NCI-H345 treated with DMSO at 0.1 percent for 48 hours (cell line): ENCODE measurements around the gene APBA2.
"Not testable (repeated sequence)": the region's sequence is repeated elsewhere in the genome, so short reads cannot be mapped to it uniquely, and the experiment has no call there.

Experiments used
- DNase-seq: peaks from one replicate; lab custom pipeline; 2025; ENCODE audit not compliant: unreplicated experiment; lab: John Stamatoyannopoulos, UW

Gene APBA2

DNA sequence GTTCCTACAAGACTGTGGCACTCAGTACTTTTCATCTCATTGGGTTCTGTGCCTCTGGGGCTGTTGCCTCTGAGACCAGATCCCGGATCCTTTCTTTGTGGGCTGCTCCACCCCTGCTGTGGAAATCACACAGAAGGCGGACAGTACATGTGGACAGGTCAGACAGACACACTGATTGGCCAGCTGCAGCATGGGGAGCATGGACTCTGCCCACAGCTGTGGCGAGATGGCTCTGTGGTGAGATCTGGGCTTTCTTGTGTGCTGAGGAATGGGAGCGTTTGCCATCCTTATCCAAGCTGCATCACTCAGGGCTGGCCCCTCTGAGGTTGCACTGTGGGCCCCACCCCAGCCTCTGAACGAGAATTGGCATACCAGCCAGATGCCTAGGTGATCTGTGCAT lies 147.0 kb downstream of the APBA2 start:
- DNase-seq, result no peak

DNA sequence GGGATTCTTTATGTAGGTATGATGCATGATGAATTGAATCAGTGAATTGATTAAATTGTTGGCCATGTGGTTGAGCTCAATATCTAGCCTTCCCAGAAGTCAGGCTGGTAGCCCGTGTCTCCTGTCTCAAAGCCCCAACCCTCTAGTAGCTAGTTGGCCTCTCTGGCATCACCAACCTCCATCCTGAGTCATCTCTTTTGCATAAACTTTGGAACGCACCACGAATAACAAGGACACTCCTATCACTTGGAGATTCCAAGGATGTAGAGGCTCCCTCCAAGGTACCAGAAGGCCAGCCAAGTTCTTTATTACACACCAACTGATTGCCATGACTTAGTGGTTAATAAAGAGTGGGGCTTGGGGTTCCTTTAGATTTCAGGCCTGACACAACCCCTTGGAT lies 148.4 kb downstream of the APBA2 start:
- DNase-seq, result no peak

DNA sequence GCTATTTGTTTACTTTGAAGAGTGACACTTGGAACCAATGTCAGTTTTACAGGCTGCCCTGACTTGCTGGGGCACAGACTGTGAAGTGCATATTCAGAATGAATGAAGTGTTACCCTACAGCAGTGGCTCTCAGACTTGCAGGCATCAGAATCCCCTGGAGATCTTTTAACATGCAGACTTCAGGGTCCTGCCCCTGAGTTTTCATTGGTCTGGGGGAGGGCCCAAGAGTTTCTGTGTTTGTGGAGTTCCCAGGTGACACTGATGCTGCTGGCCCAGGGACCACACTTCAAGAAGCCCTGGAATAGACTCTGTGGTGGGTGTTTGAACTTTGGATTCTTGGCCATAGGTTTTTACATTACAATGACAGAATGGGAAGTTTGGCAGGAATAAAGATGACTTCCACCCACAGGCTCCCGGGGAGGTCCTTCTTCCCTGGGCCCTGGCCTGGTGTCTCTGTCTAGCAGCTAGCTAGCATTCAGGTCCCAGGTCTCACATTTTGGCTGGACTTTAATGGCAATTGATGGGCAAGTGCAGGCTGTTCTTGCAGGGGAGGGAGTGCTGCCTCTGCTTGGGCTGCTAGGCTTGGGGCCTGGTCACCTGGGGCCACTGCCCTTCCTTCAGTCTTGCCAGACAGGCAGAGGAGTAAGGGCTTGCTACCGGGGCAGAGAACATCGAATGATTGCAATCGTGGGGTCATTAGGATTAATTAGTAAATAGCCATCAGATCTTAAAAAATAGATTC lies 149.0 kb downstream of the APBA2 start:
- no peak for DNase-seq

DNA sequence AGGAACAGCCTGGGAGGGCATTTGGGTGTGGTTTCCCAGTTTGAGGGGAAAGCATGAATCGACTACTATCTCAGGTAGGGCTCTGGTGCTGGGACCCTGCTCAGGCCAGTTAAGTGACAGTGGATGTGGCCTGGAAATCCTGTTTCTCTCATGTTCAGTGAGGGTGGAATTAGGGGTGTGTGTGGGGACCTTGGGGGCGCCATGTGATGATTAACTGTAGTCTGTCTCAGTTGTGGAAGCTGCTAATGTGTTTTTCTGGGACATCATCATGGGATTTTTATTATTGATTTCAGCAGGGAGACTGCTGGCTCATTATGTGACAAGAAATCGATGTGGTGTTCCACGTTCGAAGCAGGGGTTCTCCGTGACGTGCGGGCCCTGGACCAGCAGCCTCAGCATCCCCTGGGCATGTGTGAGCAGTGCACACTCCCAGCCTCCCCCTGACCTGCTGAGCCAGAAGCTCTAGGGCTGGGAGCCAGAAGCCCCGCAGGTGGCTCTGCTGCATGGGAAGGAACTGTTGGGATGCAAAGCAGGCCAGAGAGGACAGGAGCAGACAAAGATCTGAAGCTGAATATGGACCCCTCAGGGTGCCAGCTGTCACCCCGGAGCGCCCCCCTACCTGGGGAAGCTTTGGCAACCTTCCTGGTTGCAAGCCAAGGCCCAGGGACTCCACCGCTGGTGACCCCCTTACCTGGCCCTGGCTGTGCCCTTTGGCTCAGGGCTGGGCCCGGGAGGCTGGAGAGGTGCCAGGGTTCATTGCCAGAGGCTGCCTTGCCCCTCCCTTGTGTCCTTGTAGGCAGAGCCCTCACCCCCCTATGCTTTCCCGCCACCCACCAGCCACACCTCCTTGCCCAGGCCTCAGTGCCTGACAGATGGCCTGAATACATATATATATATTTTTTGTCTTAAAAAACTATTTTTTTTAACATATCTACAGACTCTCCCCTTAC lies 149.8 kb downstream of the APBA2 start:
- peak; percentile 39 for DNase-seq

DNA sequence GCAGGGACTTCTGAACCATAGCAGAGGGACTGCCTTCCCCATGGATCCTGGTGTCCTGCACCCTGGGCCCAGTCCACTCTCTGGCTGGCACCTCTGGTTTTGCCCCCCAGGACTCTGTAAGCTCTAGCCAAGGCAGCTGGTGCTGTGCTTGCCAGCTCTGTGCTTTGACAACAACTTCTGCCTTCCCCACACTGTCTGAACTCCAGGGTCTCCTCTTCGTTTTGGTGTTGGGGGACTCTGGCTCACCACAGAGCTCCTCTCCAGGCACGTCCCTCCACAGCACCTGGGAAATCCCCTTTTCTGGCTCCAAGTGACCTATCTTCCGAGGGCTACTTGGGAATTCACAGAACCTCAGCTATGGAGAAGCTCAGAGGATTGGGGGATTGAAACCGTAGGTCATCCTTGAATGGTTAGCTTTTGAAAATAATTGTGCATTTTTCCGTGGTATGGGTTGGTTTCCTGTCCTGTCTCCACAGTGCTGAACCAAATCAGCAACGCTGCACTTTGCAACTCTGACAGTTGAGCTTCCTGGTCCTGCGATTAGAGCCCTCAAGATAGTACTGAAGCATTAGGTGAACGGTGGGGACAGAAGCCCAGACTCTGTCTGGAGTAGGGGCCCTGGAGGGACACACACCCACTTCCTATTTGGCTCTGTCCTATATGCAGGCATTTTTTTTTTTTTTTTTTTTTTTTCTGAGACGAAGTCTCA lies 152.4 kb downstream of the APBA2 start:
- DNase-seq, result no peak

DNA sequence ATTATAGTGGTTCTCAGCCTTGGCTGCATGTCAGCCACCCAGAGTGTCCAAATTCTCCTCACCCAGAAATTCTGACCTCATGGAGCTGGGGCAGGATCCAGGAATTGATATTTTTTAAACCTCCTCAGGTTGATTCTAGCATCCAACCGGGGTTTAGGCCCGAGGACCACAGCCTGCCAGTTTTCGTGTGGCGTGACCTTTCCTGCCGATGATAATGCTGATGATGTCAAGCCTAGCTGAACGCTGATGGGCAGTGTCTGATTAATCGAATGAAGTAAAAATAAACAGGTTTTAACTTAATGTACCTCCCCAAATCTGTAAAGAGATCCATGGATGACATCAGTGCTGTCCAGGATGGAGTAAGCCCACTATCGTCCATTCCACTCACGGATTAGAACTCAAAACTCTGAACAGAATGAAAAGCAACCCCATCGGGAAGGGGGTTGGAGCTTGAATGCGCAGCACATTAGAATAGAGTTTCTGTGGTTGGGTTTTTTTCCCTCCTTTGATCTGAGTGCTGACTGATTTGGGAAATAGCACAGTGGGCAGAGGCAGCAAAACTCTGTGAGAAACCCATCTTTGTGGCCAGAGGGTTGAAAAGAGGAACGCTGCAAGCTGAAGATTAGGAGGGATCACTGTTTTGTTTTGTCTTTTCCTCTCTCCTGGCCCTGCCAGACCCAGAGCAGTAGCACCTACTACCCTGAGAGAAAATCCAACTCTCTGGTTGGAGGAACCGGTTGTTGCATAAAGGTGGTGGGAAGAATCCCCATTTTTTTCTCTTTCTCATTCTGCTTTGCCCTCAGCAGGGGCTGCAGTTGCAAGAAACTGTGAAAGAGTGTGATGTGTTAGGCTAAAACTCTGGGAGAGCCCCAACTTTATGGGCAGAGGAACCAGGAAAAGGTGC lies 153.9 kb downstream of the APBA2 start:
- DNase-seq, result no peak

DNA sequence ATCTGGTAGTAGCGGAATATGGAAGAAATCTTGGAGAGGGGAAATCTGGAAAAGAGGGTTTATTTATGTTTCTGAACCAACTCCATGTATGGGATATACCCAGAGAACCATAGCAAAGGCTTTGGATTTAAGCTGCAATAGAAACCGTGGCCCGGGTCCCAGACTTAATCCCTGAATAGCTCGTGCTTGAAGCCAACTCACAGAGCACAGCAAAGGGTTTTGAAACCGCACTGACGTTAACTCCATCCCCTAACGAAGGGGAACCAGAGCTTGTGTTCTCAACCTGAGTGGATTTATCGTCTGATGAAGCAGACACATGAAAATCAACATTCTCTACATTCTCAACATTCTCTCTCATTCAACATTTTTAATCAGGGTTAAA lies 154.6 kb downstream of the APBA2 start:
- no peak for DNase-seq

DNA sequence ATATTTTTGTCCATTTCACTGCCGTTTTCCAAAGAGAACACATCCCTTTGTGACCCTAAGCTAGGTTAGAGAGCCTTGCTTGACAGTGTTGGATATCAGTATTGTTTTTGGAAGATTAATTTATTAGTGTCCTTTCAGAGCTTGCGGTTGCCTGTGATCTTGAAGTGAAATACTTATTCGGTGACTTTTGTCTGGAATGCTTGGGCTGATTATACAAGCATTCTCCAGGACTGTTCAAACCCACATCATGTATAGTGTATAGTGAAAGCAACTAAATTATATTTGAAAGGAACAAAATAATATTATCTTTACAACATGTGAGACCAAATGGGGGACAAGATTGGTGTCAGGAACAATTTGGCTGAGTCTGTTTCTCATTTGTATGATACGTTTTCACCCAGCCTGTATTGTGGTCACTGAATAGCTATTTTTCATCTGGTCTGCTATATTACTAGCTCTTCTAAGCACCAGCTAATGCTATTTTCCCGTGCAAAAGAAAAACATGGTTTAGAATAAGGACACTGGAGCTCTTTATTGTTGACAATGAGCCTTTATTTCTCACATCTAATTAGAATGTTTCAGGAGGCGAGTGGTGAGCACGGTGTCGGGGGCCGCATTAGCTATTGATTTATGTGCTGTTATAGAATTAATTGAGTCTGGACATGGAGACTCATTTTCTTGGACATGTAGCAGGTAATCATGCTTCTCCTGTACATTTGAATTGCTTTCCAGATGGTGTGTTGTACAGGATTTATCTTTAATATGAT lies 158.1 kb downstream of the APBA2 start:
- DNase-seq, result no peak

DNA sequence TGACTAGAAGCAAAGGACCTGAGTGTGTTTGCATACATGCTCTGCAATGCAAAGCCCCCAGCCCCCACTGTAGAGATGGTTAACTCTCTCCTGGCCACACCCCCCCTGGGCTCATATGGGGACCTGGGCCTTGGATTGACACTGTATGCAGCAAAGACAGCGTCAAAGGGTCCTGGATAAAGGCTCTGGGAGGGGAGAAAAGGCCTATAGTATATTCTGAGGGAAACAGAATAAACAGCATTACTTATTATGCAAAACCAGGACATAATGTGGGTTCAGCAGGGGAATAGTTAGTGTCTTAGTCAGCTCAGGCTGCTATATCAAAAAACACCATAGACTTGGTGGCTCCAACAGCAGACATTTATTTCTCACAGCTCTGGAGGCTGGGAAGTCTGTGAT lies 158.7 kb downstream of the APBA2 start:
- no peak for DNase-seq

DNA sequence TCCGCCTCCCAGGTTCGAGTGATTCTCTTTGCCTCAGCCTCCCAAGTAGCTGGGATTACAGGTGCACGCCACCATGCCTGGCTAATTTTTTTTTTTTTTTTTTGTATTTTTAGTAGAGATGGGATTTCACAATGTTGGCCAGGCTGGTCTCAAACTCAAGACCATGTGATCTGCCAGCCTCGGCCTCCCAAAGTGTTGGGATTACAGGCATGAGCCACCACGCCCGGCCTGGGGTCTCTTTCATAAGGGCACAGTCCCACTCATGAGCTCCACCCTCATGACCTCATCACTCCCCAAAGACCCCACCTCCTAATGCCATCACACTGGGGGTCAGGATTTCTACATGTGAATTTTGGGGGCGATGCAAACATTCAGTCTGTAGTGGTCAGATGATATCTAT lies 159.4 kb downstream of the APBA2 start:
- DNase-seq, result not testable (repeated sequence)

DNA sequence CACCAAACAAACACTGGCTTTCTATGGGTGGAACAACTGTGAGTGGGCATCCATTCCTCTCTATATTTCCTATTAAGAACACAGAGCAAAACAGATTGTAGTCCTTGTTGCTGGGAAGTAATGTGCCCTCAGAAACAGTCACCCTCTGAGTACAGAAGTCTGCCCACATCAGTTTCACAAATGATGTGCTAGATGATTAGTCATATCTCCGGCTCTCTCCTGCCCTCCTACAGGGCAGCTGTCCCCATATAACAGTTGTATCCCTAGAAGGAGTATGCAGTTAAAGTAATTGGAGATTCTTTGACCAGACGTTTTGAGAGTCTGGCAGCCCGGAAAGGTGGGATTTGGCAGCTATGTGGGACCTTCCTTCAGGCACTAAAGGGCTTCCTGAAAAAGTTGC lies 159.9 kb downstream of the APBA2 start:
- no peak for DNase-seq

DNA sequence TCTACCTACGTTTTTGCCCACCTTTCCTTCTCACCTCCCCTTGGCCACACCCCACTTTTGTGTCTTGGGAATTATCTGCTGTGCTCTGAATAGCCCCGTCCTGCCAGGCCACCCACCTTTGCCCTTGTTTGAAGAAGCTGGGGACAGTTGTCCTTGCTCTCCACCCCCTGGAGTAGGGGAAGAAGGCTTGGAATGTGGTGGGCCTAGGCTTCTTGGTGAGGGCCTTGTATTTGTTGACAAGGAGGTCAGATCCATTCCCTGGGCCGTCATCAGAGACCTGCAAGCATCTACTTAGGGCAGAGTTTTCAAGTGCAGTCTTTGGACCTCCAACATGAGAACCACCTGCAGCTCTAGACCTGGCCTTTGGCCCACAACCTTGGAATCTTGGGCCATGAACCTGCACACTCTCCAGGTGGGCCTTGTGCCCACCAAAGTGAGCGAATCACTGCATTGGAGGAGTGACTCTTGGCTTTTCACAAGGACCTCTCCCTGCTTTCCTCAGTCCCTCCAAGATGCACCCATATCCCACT lies 160.6 kb downstream of the APBA2 start:
- DNase-seq, result no peak

DNA sequence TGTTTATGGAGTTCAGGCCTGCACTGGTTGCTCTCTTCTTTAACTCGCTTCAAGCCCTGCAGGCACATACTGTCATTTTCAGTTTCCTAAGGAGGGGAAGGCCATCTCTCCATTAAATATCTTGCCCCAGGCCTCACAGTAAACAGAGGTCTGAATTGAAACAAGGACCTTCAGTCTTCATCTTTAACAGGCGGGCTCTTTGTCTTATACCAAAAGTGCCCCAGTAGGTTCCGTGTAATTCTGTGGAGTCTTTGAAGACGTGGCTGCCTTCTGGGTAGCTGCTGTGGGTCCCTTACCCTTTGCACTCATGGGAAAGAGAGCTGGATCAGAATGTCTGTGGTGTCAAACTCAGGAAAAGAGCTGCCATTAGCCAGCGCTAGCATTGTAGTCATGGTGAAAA lies 161.2 kb downstream of the APBA2 start:
- DNase-seq, result no peak

DNA sequence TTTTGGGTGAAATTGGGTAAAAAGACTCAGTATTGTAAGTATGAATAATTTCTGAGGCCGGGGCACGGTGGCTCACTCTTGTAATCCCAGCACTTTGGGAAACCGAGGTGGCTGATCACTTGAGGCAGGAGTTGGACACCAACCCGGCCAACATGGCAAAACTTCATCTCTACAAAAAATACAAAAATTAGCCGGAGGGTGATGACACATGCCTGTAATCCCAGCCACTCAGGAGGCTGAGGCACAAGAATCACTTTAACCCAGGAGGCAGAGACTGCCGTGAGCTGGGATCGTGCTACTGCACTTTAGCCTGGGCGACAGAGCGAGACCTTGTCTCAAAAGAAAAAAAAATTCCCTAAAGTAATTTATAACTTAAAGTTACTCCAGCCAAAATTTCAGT lies 162.2 kb downstream of the APBA2 start:
- DNase-seq, result no peak

DNA sequence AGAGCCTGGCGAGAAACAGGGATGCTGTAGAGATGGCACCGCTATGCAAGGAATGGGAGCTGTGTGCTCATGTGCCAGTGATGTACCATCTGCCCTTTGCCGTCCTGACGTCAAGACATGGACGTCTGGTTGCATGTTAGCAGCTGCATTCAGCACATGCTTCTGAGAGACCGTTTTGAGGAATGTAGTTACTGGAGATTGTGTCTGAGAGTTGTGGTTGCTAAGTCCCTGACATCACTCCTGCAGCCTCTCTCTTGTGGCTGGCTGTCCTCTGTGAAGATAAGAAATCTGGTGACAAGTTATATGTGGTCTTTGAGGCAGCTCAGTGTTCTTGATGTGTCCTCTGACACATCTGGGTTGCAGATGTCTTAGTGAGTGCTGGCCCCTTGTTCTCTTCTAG lies 165.1 kb downstream of the APBA2 start:
- no peak for DNase-seq

DNA sequence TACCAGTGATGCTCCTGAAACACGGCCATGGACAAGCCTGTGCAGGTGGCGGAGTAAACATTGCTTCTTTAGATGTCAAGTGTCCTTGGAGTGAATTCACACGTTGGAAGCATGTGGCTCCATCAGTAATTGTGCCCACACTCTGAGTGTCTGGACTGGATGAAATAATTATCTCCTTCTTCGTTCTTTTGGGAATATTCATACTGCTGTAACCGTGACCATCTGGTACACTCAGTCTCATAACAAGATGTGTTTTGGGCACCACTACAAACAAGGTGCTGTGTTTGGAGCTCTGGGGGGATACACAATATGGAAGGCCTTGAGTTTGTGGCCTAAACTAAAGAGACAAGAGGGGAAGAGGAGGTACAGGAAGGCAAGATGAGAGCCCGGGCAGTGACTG lies 165.6 kb downstream of the APBA2 start:
- DNase-seq, result no peak

DNA sequence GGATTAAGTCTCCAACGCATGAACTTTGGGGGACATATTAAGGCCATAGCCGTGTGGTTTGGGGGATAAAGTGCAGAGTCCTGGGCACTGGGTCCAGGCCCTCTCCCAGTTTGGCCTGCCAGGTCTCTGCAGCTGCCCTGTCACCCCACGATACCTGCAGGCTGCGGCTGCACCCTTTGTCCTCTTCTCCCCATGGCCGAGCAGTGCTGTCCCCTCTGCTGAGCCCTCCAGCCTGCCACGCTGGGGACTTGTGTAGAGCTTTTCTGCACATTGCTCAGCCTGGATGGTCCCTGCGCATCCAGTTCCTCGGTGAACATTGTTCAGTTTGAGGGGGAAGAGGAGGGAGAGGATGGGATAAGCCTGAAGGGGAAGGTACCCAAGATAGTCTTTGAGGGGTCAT lies 167.2 kb downstream of the APBA2 start:
- DNase-seq, result no peak

DNA sequence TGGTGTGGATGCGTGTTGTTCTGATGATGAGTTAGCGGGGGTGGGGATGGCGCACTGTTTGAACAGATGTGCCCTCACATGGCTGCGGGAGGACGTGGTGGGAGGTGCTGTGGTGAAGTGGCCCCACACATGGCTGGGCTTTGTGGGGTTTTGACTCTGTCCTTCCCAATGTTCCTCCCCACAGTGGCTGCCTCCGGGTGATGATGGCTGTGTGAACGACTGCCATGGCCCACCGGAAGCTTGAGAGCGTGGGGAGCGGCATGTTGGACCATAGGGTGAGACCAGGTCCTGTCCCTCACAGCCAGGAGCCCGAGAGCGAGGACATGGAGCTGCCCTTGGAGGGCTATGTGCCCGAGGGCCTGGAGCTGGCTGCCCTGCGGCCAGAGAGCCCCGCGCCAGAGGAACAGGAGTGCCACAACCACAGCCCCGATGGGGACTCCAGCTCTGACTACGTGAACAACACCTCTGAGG lies 167.9 kb downstream of the APBA2 start:
- no peak for DNase-seq

DNA sequence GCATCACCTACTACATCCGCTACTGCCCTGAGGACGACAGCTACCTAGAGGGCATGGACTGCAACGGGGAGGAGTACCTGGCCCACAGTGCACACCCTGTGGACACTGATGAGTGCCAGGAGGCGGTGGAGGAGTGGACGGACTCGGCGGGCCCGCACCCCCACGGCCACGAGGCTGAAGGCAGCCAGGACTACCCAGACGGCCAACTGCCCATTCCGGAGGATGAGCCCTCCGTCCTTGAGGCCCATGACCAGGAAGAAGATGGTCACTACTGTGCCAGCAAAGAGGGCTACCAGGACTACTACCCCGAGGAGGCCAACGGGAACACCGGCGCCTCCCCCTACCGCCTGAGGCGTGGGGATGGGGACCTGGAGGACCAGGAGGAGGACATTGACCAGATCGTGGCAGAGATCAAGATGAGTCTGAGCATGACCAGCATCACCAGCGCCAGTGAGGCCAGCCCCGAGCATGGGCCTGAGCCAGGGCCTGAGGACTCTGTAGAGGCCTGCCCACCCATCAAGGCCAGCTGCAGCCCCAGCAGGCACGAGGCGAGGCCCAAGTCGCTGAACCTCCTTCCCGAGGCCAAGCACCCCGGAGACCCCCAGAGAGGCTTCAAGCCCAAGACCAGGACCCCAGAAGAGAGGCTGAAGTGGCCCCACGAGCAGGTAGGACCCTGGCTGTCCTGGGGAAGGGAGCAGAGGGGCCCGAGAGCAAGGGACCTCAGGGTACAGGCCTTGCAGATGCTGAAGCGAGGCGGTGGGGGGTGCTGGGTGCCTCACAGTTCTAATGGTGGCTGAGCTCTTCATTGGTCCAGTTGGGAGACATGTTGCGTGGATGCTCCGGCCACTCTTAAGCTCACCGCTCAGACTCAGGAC lies 168.6 kb downstream of the APBA2 start:
- DNase-seq, result no peak
